ENCODE data around the gene NEMF.
"Not testable (repeated sequence)": the region's sequence is repeated elsewhere in the genome, so short reads cannot be mapped to it uniquely, and the experiment has no call there.

NEMF gene

GRCh38 chr14:49875640-49876198 lies 23.1 kb upstream of the NEMF start:
- no peak for DNase-seq (ENCODE audit: low read depth)
- no peak overlapping the region for H3K4me3 ChIP-seq (ENCODE audit: low read length)
- no peak for TF ChIP-seq CTCF (IDR thresholded peaks at IDR 0.05; ENCODE audit: insufficient read depth, low read depth, low read length, missing control alignments)

GRCh38 chr14:49873548-49873947 lies 21.0 kb upstream of the NEMF start:
- not testable (repeated sequence) for H3K4me3 ChIP-seq (ENCODE audit: low read length)

GRCh38 chr14:49870908-49871307 lies 18.3 kb upstream of the NEMF start:
- DNase-seq (ENCODE audit: low read depth), result no peak
- no peak for TF ChIP-seq CTCF (IDR thresholded peaks at IDR 0.05; ENCODE audit: insufficient read depth, low read depth, low read length, missing control alignments)
- H3K4me3 ChIP-seq (ENCODE audit: low read length), result no peak overlapping the region

More at GRCh38 chr14:49873548-49873947, 21.0 kb upstream of the NEMF start:
- not testable (repeated sequence) for DNase-seq (ENCODE audit: low read depth)

GRCh38 chr14:49868720-49869114 lies 16.1 kb upstream of the NEMF start:
- no peak for DNase-seq (ENCODE audit: low read depth)
- peak overlapping the region; percentile 35 for H3K4me3 ChIP-seq (ENCODE audit: low read length)
- TF ChIP-seq CTCF (IDR thresholded peaks at IDR 0.05; ENCODE audit: insufficient read depth, low read depth, low read length, missing control alignments), result no peak

GRCh38 chr14:49867831-49868719 lies 15.5 kb upstream of the NEMF start:
- peak overlapping the region; percentile 78 for H3K4me3 ChIP-seq (ENCODE audit: low read length)
- TF ChIP-seq CTCF (IDR thresholded peaks at IDR 0.05; ENCODE audit: insufficient read depth, low read depth, low read length, missing control alignments), result no peak
- DNase-seq (ENCODE audit: low read depth), result peak; percentile 99

- peak; percentile 92 for TF ChIP-seq CTCF (IDR thresholded peaks at IDR 0.05; ENCODE audit: insufficient read depth, low read depth, low read length, missing control alignments)
- DNase-seq (ENCODE audit: low read depth), result peak; percentile 76
- H3K4me3 ChIP-seq (ENCODE audit: low read length), result no peak overlapping the region
Observed at GRCh38 chr14:49865431-49865859, 12.9 kb upstream of the NEMF start.

GRCh38 chr14:49863487-49864281 lies 11.1 kb upstream of the NEMF start:
- no peak for DNase-seq (ENCODE audit: low read depth)
- H3K4me3 ChIP-seq (ENCODE audit: low read length), result peak overlapping the region; percentile 89
- TF ChIP-seq CTCF (IDR thresholded peaks at IDR 0.05; ENCODE audit: insufficient read depth, low read depth, low read length, missing control alignments), result no peak

Data from epithelial cell of esophagus (primary cell).